K562 (cell line): ENCODE results near the gene CRIM1.

Experiments
- CHD4 ChIP-seq: fragments of 200-600 bp; sonication (generic); IDR thresholded peaks from 3 replicates; pipeline ENCODE4 v1.6.1; 2012; ENCODE audit warnings: low read depth, mild to moderate bottlenecking, mixed read lengths, low read length, inconsistent platforms; ENCODE audit not compliant: insufficient read depth, insufficient replicate concordance, poor library complexity, severe bottlenecking
- TF ChIP-seq, protein P1 (sequence below), 3 experiments: IDR thresholded peaks in 2 of 3; conservative IDR thresholded peaks in 1 of 3; 2 replicates each; pipeline ENCODE4 v1.5.1; 2011 to 2012; ENCODE audit warnings: low read length in 3 of 3, mild to moderate bottlenecking in 3 of 3, control low read depth in 2 of 3, improper control_type of control experiment in 1 of 3, inconsistent platforms in 1 of 3, low read depth in 1 of 3, mixed read lengths in 1 of 3, moderate library complexity in 1 of 3; ENCODE audit not compliant: insufficient read depth in 2 of 3

DNA sequence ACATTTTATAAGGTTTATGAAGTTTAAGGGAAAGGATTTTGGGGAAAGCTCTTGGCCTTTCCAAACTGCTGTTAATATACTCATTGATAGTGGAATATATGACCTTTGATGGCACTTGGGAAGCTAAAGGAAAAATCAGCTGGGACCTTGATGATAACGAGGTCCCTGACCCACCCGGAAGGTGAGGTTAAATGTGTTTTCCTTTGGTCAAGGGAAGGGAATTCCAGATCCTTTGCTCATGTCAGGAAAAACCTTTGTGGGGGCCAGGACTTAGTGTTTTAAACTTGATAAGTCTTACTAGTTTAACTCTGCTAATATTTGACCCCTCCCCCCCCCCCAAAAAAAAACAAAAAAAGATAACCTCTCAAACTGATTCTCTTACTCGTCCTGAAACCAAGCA lies 50.7 kb downstream of the CRIM1 start:
- TF ChIP-seq CHD4 = no peak
- TF ChIP-seq, protein P1, sequence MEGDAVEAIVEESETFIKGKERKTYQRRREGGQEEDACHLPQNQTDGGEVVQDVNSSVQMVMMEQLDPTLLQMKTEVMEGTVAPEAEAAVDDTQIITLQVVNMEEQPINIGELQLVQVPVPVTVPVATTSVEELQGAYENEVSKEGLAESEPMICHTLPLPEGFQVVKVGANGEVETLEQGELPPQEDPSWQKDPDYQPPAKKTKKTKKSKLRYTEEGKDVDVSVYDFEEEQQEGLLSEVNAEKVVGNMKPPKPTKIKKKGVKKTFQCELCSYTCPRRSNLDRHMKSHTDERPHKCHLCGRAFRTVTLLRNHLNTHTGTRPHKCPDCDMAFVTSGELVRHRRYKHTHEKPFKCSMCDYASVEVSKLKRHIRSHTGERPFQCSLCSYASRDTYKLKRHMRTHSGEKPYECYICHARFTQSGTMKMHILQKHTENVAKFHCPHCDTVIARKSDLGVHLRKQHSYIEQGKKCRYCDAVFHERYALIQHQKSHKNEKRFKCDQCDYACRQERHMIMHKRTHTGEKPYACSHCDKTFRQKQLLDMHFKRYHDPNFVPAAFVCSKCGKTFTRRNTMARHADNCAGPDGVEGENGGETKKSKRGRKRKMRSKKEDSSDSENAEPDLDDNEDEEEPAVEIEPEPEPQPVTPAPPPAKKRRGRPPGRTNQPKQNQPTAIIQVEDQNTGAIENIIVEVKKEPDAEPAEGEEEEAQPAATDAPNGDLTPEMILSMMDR (IDR thresholded peaks at IDR 0.05 in 2 of 3, conservative IDR thresholded peaks at IDR 0.05 in 1 of 3; ENCODE audit: insufficient read depth in 2 of 3, low read depth in 1 of 3, low read length in 3 of 3) = no peak
